ENCODE measurements around the gene RPLP1. TPM values are rescaled to one million over a fixed set of nuclear protein-coding genes. Genes with fewer than 3 reads are reported as not detected.

The RPLP1 gene
- total and polyA plus RNA-seq, 4 donors: 45.2 to 765 (median 319) TPM

DNA sequence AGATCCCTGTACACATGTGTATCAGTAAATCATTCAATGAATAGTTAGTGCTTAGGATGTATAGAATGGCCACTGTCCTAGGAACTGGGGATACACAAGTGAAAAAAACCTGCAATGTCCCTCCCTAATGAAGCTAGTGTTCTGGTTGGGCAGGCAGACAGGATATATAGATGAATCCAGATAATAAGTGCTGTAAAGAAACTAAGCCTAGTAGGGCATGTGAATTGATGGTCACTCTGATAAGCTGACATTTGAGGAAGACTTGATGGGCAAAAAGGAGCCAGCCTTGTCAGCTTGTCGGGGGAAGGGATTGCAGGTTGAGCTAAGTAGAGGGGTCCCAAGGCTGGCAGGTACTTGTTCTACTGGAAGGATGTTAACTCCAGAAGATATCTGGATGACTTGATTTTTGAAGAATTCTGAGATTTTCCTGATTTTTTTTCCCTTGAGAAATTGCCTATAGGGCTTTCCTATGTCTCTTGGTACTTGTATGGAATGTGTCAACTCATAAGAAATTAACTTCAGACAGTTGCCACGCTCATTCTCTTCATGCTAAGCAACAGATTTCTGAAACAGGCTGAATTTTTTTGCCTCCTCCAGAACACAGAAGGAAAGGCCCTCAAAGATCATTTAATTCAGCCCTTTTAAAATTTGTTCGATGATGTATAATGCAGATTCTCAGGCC lies 44.8 kb upstream of the RPLP1 start (continued):
- no peak for TF ChIP-seq YY1 (IDR thresholded peaks at IDR 0.05)
- TF ChIP-seq, protein P1, sequence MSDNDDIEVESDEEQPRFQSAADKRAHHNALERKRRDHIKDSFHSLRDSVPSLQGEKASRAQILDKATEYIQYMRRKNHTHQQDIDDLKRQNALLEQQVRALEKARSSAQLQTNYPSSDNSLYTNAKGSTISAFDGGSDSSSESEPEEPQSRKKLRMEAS (IDR thresholded peaks at IDR 0.05): no peak
- TF ChIP-seq HNF4A (conservative IDR thresholded peaks at IDR 0.05): no peak
- no peak for TF ChIP-seq RXRA (IDR thresholded peaks at IDR 0.05)
- no peak for TF ChIP-seq NR2F2 (IDR thresholded peaks at IDR 0.05)

GRCh38 chr15:69408841-69409240 lies 43.8 kb upstream of the RPLP1 start:
- Histone ChIP-seq H3K27me3 (ENCODE audit: control insufficient read depth in 4 of 4, insufficient read depth in 4 of 4, low read length in 3 of 4) (no peaks in the 10 kb centered on the region), H3K9ac (ENCODE audit: low read depth in 1 of 2, low read length in 2 of 2) (no peak overlapping the region), H3K9me3 (ENCODE audit: control insufficient read depth in 4 of 4, low read length in 3 of 4) (no peaks in the 10 kb centered on the region), H3K4me3 (ENCODE audit: low read depth in 1 of 3, low read length in 3 of 3) (no peak overlapping the region), H3K27ac (ENCODE audit: low read depth in 1 of 2, low read length in 2 of 2) (no peak overlapping the region), H3K4me1 (ENCODE audit: control insufficient read depth in 4 of 4, insufficient read depth in 4 of 4, low read length in 3 of 4) (peaks cover 0 to 3% (median 1%) of the 10 kb centered on the region in 4 donors), H3K36me3 (ENCODE audit: control insufficient read depth in 4 of 4, insufficient read depth in 3 of 4, low read depth in 1 of 4, low read length in 3 of 4) (no peaks in the 10 kb centered on the region)
- DNase-seq (ENCODE audit: low spot score): no peak
- TF ChIP-seq EGR1 (IDR thresholded peaks at IDR 0.05; ENCODE audit: low read depth in 2 of 2) (no peak), TAF1 (conservative IDR thresholded peaks at IDR 0.05) (no peak)
- TF ChIP-seq, protein P1 (IDR thresholded peaks at IDR 0.05): no peak
- WGBS: 75% methylated on average over 3 of the region's 3 CpGs

GRCh38 chr15:69410248-69410874 lies 42.3 kb upstream of the RPLP1 start:
- WGBS: 65% methylated on average over 9 of the region's 9 CpGs
- Histone ChIP-seq H3K4me3 (ENCODE audit: low read depth in 1 of 3, low read length in 3 of 3) (no peak overlapping the region), H3K27ac (ENCODE audit: low read depth in 1 of 2, low read length in 2 of 2) (no peak overlapping the region), H3K36me3 (ENCODE audit: control insufficient read depth in 4 of 4, insufficient read depth in 3 of 4, low read depth in 1 of 4, low read length in 3 of 4) (no peaks in the 10 kb centered on the region), H3K9ac (ENCODE audit: low read depth in 1 of 2, low read length in 2 of 2) (no peak overlapping the region), H3K9me3 (ENCODE audit: control insufficient read depth in 4 of 4, low read length in 3 of 4) (no peaks in the 10 kb centered on the region), H3K27me3 (ENCODE audit: control insufficient read depth in 4 of 4, insufficient read depth in 4 of 4, low read length in 3 of 4) (peaks cover 0 to 1% (median 0%) of the 10 kb centered on the region in 4 donors), H3K4me1 (ENCODE audit: control insufficient read depth in 4 of 4, insufficient read depth in 4 of 4, low read length in 3 of 4) (peaks cover 2 to 11% (median 6%) of the 10 kb centered on the region in 4 donors)
- no peak for DNase-seq (ENCODE audit: low spot score)
- TF ChIP-seq RAD21 (IDR thresholded peaks at IDR 0.05): peak; percentile 15 to 45
- no peak for TF ChIP-seq GABPA (IDR thresholded peaks at IDR 0.05 in 1 of 2, conservative IDR thresholded peaks at IDR 0.05 in 1 of 2)
- TF ChIP-seq FOXA1 (IDR thresholded peaks at IDR 0.05): no peak
- no peak for TF ChIP-seq HNF4G (IDR thresholded peaks at IDR 0.05)
- no peak for TF ChIP-seq SP1 (IDR thresholded peaks at IDR 0.05)

GRCh38 chr15:69412274-69412673 lies 40.3 kb upstream of the RPLP1 start:
- Histone ChIP-seq H3K4me3 (ENCODE audit: low read depth in 1 of 3, low read length in 3 of 3) (no peak overlapping the region), H3K27me3 (ENCODE audit: control insufficient read depth in 4 of 4, insufficient read depth in 4 of 4, low read length in 3 of 4) (peaks cover 0 to 4% (median 0%) of the 10 kb centered on the region in 4 donors), H3K27ac (ENCODE audit: low read depth in 1 of 2, low read length in 2 of 2) (no peak overlapping the region), H3K9ac (ENCODE audit: low read depth in 1 of 2, low read length in 2 of 2) (no peak overlapping the region), H3K36me3 (ENCODE audit: control insufficient read depth in 4 of 4, insufficient read depth in 3 of 4, low read depth in 1 of 4, low read length in 3 of 4) (no peaks in the 10 kb centered on the region), H3K9me3 (ENCODE audit: control insufficient read depth in 4 of 4, low read length in 3 of 4) (no peaks in the 10 kb centered on the region), H3K4me1 (ENCODE audit: control insufficient read depth in 4 of 4, insufficient read depth in 4 of 4, low read length in 3 of 4) (peaks cover 2 to 11% (median 6%) of the 10 kb centered on the region in 4 donors)
- TF ChIP-seq FOXA2 (IDR thresholded peaks at IDR 0.05) (no peak), NR2F2 (IDR thresholded peaks at IDR 0.05) (no peak), RAD21 (IDR thresholded peaks at IDR 0.05) (no peak), FOXA1 (IDR thresholded peaks at IDR 0.05) (no peak), CTCF (IDR thresholded peaks at IDR 0.05; ENCODE audit: low read depth, low read length, missing input control) (no peak)
- DNase-seq (ENCODE audit: low spot score): no peak
